HepG2 (cell line): ENCODE results near the gene NDE1. TPM values are rescaled to one million over a fixed set of nuclear protein-coding genes. Genes with fewer than 3 reads are reported as not detected.

ENCODE experiments used
- BCL6 ChIP-seq: IDR thresholded peaks from 2 replicates; pipeline ENCODE4 v1.6.1; 2016; ENCODE audit warnings: missing genetic modification reagents, missing compliant biosample characterization
- CBX2 ChIP-seq, 2 experiments: fragments of 200-600 bp in 1 of 2; sonication (generic); formaldehyde crosslinking in 1 of 2; IDR thresholded peaks; 2 replicates each; pipeline versions ENCODE4 v1.7.0 to v1.8.1; 2018 to 2022; ENCODE audit warnings: low read depth in 2 of 2, low read length in 1 of 2, mild to moderate bottlenecking in 1 of 2, missing genetic modification reagents in 1 of 2
- CBX5 ChIP-seq: sonication (generic); formaldehyde crosslinking; IDR thresholded peaks from 2 replicates; pipeline ENCODE4 v1.4.0; 2020; ENCODE audit warnings: missing genetic modification reagents, borderline replicate concordance
- DR1 ChIP-seq: sonication (generic); formaldehyde crosslinking; IDR thresholded peaks from 2 replicates; pipeline ENCODE4 v1.8.0; 2021; ENCODE audit warnings: mild to moderate bottlenecking, missing genetic modification reagents, inconsistent platforms
- KLF9 ChIP-seq: IDR thresholded peaks from 2 replicates; pipeline ENCODE4 v1.6.1; 2016; ENCODE audit warnings: low read depth
- MAFG ChIP-seq: sonication (generic); formaldehyde crosslinking; IDR thresholded peaks from 2 replicates; pipeline ENCODE4 v1.5.1; 2020; ENCODE audit warnings: mild to moderate bottlenecking, missing genetic modification reagents
- PTBP1 ChIP-seq: fragments of 200-400 bp; formaldehyde crosslinking; IDR thresholded peaks from 2 replicates; pipeline ENCODE4 v1.6.1; 2018; ENCODE audit warnings: low read length, low read depth; ENCODE audit not compliant: poor library complexity, severe bottlenecking
- SATB2 ChIP-seq: sonication (generic); formaldehyde crosslinking; IDR thresholded peaks from 2 replicates; pipeline ENCODE4 v1.5.0; 2020; ENCODE audit warnings: missing genetic modification reagents
- SIN3A ChIP-seq: IDR thresholded peaks from 2 replicates; pipeline ENCODE4 v1.6.1; 2011; ENCODE audit warnings: low read depth, mild to moderate bottlenecking, control low read depth, low read length, borderline replicate concordance
- SP1 ChIP-seq, 2 experiments: fragments of 450-650 bp in 1 of 2; sonication (generic) in 1 of 2; formaldehyde crosslinking in 1 of 2; IDR thresholded peaks; 2 replicates each; pipeline versions ENCODE4 v1.4.0 to v1.6.1; 2016 to 2020; ENCODE audit warnings: missing genetic modification reagents in 1 of 2
- SP140L ChIP-seq: sonication (generic); formaldehyde crosslinking; IDR thresholded peaks from 2 replicates; pipeline ENCODE4 v1.4.0; 2020; ENCODE audit warnings: missing genetic modification reagents, borderline replicate concordance
- TBL1XR1 ChIP-seq: fragments of 150-350 bp; IDR thresholded peaks from 2 replicates; pipeline ENCODE4 v1.6.1; 2014; ENCODE audit warnings: borderline replicate concordance, low read length; ENCODE audit not compliant: partially characterized antibody
- ZBTB7A ChIP-seq: sonication (generic); formaldehyde crosslinking; IDR thresholded peaks from 2 replicates; pipeline ENCODE4 v1.8.0; 2022; ENCODE audit warnings: mild to moderate bottlenecking, missing genetic modification reagents
- ZC3H13 ChIP-seq: sonication (generic); formaldehyde crosslinking; IDR thresholded peaks from 2 replicates; pipeline ENCODE4 v1.8.1; 2023; ENCODE audit warnings: mild to moderate bottlenecking, missing genetic modification reagents, moderate library complexity
- ZNF33A ChIP-seq: sonication (generic); formaldehyde crosslinking; IDR thresholded peaks from 2 replicates; pipeline ENCODE4 v1.5.1; 2020; ENCODE audit warnings: missing genetic modification reagents, mild to moderate bottlenecking, moderate library complexity, borderline replicate concordance
- ZNF563 ChIP-seq: sonication (generic); formaldehyde crosslinking; IDR thresholded peaks from 2 replicates; pipeline ENCODE4 v1.8.0; 2022; ENCODE audit warnings: mild to moderate bottlenecking, moderate library complexity, missing genetic modification reagents
- ZNF672 ChIP-seq: sonication (generic); formaldehyde crosslinking; IDR thresholded peaks from 2 replicates; pipeline ENCODE4 v1.8.1; 2022; ENCODE audit warnings: missing genetic modification reagents
- ZNF7 ChIP-seq: IDR thresholded peaks from 2 replicates; pipeline ENCODE4 v1.6.1; 2016; ENCODE audit warnings: missing biosample characterization, missing genetic modification reagents
- ZNF761 ChIP-seq: sonication (generic); formaldehyde crosslinking; conservative IDR thresholded peaks from 2 replicates; pipeline ENCODE4 v1.4.0; 2020; ENCODE audit warnings: mild to moderate bottlenecking, missing genetic modification reagents
- polyA plus RNA-seq, 8 experiments: library from polyadenylated mRNA; depleted of rRNA in 3 of 8; stranded (reverse) in 7 of 8; unstranded in 1 of 8; fragments of >200 nt; fragmentation: Illumina TruSeq in 4 of 8; extraction: Trizol in 4 of 8; gene quantifications; 2 replicates each; pipeline versions ENCODE4 v1.2.1 to v1.2.3, GENCODE V29; 2011 to 2016; ENCODE audit warnings: low read depth in 4 of 8, missing spikeins in 1 of 8, mixed read lengths in 1 of 8; ENCODE audit not compliant: insufficient read depth in 1 of 8
- total RNA-seq, 5 experiments: library from RNA; depleted of rRNA; stranded (reverse); fragments of >200 nt; fragmentation: Illumina TruSeq; extraction: Trizol; gene quantifications; 2 replicates each; pipeline ENCODE4 v1.2.3, GENCODE V29; 2016; ENCODE audit warnings: low read depth in 1 of 5
- TF ChIP-seq, protein P1 (sequence below): sonication (generic); formaldehyde crosslinking; conservative IDR thresholded peaks from 2 replicates; pipeline ENCODE4 v1.8.0; 2022; ENCODE audit warnings: missing genetic modification reagents
- TF ChIP-seq, protein P2 (sequence below): IDR thresholded peaks from 2 replicates; pipeline ENCODE4 v1.6.1; 2016; ENCODE audit warnings: missing compliant biosample characterization, missing genetic modification reagents, borderline replicate concordance
- TF ChIP-seq, protein P3 (sequence below): sonication (generic); formaldehyde crosslinking; conservative IDR thresholded peaks from 2 replicates; pipeline ENCODE4 v1.4.0; 2020; ENCODE audit warnings: missing genetic modification reagents
- TF ChIP-seq, protein P4 (sequence below): sonication (generic); formaldehyde crosslinking; IDR thresholded peaks from 2 replicates; pipeline ENCODE4 v1.5.0; 2020; ENCODE audit warnings: missing genetic modification reagents
- TF ChIP-seq, protein P5 (sequence below): sonication (generic); formaldehyde crosslinking; IDR thresholded peaks from 2 replicates; pipeline ENCODE4 v1.4.0; 2020; ENCODE audit warnings: missing genetic modification reagents; ENCODE audit errors: not compliant biosample characterization

The NDE1 gene
- total and polyA plus RNA-seq, 2 of the 13 experiments (the other 11 are each of a cell fraction or from before 2014, with no cell fraction given), result 40.9 to 72.5 TPM

DNA sequence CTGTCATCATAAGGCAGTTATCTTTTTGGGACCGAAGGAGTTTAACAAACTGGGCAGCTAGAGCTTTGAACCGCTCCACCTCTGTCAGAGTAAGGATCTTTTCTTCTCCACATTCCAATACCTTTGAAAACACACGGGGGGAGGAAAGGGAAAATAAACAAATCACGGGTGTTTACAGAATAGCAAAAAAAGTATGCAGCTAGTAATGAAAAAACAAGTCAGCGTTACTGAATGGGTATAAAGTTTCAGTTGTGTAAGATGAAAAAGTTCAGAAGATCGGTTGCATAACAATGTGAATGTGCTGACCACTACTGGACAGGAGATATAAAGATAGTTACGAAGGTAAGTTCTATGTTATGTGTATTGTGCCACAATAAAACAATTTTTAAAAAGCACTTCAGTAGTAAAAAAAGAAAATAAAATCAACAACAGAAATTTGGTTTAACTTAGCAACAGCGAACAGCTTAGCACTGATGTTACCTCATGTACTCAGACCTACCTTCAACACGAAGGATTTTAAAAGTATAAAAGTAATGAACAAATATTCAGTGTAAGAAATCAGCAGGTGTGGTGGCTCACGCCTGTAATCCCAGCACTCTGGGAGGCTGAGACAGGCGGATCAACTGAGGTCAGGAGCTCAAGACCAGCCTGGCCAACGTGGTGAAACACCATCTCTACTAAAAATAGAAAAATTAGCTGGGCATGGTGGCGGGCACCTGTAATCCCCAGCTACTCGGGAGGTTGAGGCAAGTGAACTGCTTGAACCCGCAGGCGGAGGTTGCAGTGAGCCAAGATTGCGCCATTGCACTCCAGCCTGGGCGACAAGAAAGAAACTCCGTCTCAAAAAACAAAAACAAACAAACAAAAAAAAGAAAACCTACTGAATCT, 41.4 kb upstream of the NDE1 start (continued):
- TF ChIP-seq ZNF7 (CRISPR knock-in tag) (no peak), SP1 (IDR thresholded peaks at IDR 0.05) (no peak), SP1 (CRISPR knock-in tag; IDR thresholded peaks at IDR 0.05) (no peak), BCL6 (CRISPR knock-in tag) (peak; percentile 84), SP140L (CRISPR knock-in tag) (0 out of 2 replicates have a peak, but pooled peaks have one; percentile 36), CBX5 (no peak), ZNF761 (CRISPR knock-in tag) (no peak), MAFG (CRISPR knock-in tag) (no peak), KLF9 (CRISPR knock-in tag) (peak; percentile 58; the same call in 1 of the 2 replicates), ZNF33A (CRISPR knock-in tag) (peak; percentile 69; the same call in 1 of the 2 replicates), ZNF563 (CRISPR knock-in tag) (no peak), DR1 (CRISPR knock-in tag) (no peak), SATB2 (CRISPR knock-in tag) (no peak), PTBP1 (no peak), ZBTB7A (CRISPR knock-in tag) (no peak), ZC3H13 (CRISPR knock-in tag) (no peak), CBX2 (IDR thresholded peaks at IDR 0.05; ENCODE audit: low read depth, low read length) (no peak), CBX2 (CRISPR knock-in tag; IDR thresholded peaks at IDR 0.05; ENCODE audit: low read depth) (no peak), TBL1XR1 (peak; percentile 94), SIN3A (no peak), ZNF672 (CRISPR knock-in tag) (no peak)
- TF ChIP-seq, protein P1, sequence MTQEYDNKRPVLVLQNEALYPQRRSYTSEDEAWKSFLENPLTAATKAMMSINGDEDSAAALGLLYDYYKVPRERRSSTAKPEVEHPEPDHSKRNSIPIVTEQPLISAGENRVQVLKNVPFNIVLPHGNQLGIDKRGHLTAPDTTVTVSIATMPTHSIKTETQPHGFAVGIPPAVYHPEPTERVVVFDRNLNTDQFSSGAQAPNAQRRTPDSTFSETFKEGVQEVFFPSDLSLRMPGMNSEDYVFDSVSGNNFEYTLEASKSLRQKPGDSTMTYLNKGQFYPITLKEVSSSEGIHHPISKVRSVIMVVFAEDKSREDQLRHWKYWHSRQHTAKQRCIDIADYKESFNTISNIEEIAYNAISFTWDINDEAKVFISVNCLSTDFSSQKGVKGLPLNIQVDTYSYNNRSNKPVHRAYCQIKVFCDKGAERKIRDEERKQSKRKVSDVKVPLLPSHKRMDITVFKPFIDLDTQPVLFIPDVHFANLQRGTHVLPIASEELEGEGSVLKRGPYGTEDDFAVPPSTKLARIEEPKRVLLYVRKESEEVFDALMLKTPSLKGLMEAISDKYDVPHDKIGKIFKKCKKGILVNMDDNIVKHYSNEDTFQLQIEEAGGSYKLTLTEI (CRISPR knock-in tag), result no peak
- TF ChIP-seq, protein P2, sequence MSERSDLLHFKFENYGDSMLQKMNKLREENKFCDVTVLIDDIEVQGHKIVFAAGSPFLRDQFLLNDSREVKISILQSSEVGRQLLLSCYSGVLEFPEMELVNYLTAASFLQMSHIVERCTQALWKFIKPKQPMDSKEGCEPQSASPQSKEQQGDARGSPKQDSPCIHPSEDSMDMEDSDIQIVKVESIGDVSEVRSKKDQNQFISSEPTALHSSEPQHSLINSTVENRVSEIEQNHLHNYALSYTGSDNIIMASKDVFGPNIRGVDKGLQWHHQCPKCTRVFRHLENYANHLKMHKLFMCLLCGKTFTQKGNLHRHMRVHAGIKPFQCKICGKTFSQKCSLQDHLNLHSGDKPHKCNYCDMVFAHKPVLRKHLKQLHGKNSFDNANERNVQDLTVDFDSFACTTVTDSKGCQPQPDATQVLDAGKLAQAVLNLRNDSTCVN, result no peak
- TF ChIP-seq, protein P3, sequence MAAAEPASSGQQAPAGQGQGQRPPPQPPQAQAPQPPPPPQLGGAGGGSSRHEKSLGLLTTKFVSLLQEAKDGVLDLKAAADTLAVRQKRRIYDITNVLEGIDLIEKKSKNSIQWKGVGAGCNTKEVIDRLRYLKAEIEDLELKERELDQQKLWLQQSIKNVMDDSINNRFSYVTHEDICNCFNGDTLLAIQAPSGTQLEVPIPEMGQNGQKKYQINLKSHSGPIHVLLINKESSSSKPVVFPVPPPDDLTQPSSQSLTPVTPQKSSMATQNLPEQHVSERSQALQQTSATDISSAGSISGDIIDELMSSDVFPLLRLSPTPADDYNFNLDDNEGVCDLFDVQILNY (CRISPR knock-in tag), result no peak
- TF ChIP-seq, protein P4, sequence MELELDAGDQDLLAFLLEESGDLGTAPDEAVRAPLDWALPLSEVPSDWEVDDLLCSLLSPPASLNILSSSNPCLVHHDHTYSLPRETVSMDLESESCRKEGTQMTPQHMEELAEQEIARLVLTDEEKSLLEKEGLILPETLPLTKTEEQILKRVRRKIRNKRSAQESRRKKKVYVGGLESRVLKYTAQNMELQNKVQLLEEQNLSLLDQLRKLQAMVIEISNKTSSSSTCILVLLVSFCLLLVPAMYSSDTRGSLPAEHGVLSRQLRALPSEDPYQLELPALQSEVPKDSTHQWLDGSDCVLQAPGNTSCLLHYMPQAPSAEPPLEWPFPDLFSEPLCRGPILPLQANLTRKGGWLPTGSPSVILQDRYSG, result no peak
- TF ChIP-seq, protein P5, sequence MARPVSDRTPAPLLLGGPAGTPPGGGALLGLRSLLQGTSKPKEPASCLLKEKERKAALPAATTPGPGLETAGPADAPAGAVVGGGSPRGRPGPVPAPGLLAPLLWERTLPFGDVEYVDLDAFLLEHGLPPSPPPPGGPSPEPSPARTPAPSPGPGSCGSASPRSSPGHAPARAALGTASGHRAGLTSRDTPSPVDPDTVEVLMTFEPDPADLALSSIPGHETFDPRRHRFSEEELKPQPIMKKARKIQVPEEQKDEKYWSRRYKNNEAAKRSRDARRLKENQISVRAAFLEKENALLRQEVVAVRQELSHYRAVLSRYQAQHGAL, result peak; percentile 86
